ENCODE measurements around the gene YIPF5.

YIPF5 gene

GRCh38 chr5:144122641-144123040 is 47.8 kb downstream of the YIPF5 start:
- no peak overlapping the region for H2AK5ac ChIP-seq (ENCODE audit: low read length)
- no peak overlapping the region for H3K14ac ChIP-seq (ENCODE audit: low read length)
- H3K9me3 ChIP-seq (ENCODE audit: insufficient read depth, low read depth, low read length) = no peaks in the 10 kb centered on the region
- no peaks in the 10 kb centered on the region for H3K79me2 ChIP-seq (ENCODE audit: control insufficient read depth, insufficient read depth, low read length, poor library complexity)
- no peak overlapping the region for H2BK120ac ChIP-seq (ENCODE audit: insufficient read depth, low read length, poor library complexity)
- no peak overlapping the region for H3K4ac ChIP-seq (ENCODE audit: low read depth, low read length)
- no peak overlapping the region for H3K9ac ChIP-seq (ENCODE audit: low read length)
- no peaks in the 10 kb centered on the region for H3K27me3 ChIP-seq (ENCODE audit: insufficient read depth, low read length)
- no peak overlapping the region for H3K27ac ChIP-seq (ENCODE audit: low read depth, low read length)
- H3K18ac ChIP-seq (ENCODE audit: low read length) = no peak overlapping the region
- no peaks in the 10 kb centered on the region for H3K79me1 ChIP-seq (ENCODE audit: low read length)
- no peak overlapping the region for H2AFZ ChIP-seq (ENCODE audit: insufficient read depth, low read length, poor library complexity)
- no peak overlapping the region for H3K4me2 ChIP-seq (ENCODE audit: low read length)
- no peaks in the 10 kb centered on the region for H3K36me3 ChIP-seq (ENCODE audit: control insufficient read depth in 1 of 2, insufficient read depth in 2 of 2, low read length in 2 of 2)
- no peak for DNase-seq
- H3K4me1 ChIP-seq (ENCODE audit: control insufficient read depth in 1 of 2, insufficient read depth in 2 of 2, low read length in 2 of 2) = no peaks in the 10 kb centered on the region
- H2BK12ac ChIP-seq (ENCODE audit: low read length) = no peak overlapping the region
- H2BK5ac ChIP-seq (ENCODE audit: low read depth, low read length, poor library complexity) = no peak overlapping the region
- no peak overlapping the region for H4K91ac ChIP-seq (ENCODE audit: low read depth, low read length)
- no peak overlapping the region for H4K8ac ChIP-seq (ENCODE audit: low read depth, low read length)
- no peak overlapping the region for H3K4me3 ChIP-seq (ENCODE audit: low read depth, low read length)
- H4K12ac ChIP-seq (ENCODE audit: low read depth, low read length) = no peak overlapping the region
- no peak overlapping the region for H3K23ac ChIP-seq (ENCODE audit: low read length)
- no CpG with 5 or more reads among the region's 3 CpGs for WGBS (ENCODE audit: extremely low coverage, insufficient coverage, insufficient read length)

DNA sequence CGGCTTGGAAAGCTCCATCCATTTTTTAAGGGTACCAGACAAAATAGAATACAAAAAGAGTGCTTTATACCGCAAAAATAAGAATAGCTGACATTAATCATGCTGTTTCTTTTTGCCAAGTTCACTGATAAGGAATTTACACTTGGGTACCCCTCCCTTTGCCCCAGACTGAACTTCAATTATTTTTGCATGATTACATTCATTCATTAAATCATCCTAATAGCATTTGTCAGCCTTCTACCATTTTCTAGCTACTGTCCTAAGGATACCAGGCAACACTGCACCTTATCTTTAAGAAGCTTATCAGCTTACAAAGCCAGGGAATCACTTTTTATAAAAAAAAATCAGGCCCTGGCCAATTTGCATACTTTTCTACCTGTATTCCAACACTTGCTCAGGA is 48.4 kb downstream of the YIPF5 start:
- no peak for DNase-seq
- Histone ChIP-seq H3K9me3 (ENCODE audit: insufficient read depth, low read depth, low read length) (no peaks in the 10 kb centered on the region), H3K36me3 (ENCODE audit: control insufficient read depth in 1 of 2, insufficient read depth in 2 of 2, low read length in 2 of 2) (no peaks in the 10 kb centered on the region), H3K27ac (ENCODE audit: low read depth, low read length) (no peak overlapping the region), H2BK120ac (ENCODE audit: insufficient read depth, low read length, poor library complexity) (no peak overlapping the region), H3K4me2 (ENCODE audit: low read length) (no peak overlapping the region), H3K9ac (ENCODE audit: low read length) (no peak overlapping the region), H3K14ac (ENCODE audit: low read length) (no peak overlapping the region), H2AFZ (ENCODE audit: insufficient read depth, low read length, poor library complexity) (no peak overlapping the region), H4K91ac (ENCODE audit: low read depth, low read length) (no peak overlapping the region), H2BK12ac (ENCODE audit: low read length) (no peak overlapping the region), H3K4ac (ENCODE audit: low read depth, low read length) (no peak overlapping the region), H3K79me2 (ENCODE audit: control insufficient read depth, insufficient read depth, low read length, poor library complexity) (no peaks in the 10 kb centered on the region), H2BK5ac (ENCODE audit: low read depth, low read length, poor library complexity) (no peak overlapping the region), H3K27me3 (ENCODE audit: insufficient read depth, low read length) (no peaks in the 10 kb centered on the region), H4K12ac (ENCODE audit: low read depth, low read length) (no peak overlapping the region), H4K8ac (ENCODE audit: low read depth, low read length) (no peak overlapping the region), H2AK5ac (ENCODE audit: low read length) (no peak overlapping the region), H3K4me1 (ENCODE audit: control insufficient read depth in 1 of 2, insufficient read depth in 2 of 2, low read length in 2 of 2) (no peaks in the 10 kb centered on the region), H3K4me3 (ENCODE audit: low read depth, low read length) (no peak overlapping the region), H3K79me1 (ENCODE audit: low read length) (no peaks in the 10 kb centered on the region), H3K23ac (ENCODE audit: low read length) (no peak overlapping the region), H3K18ac (ENCODE audit: low read length) (no peak overlapping the region)
- no CpG with 5 or more reads among the region's 2 CpGs for WGBS (ENCODE audit: extremely low coverage, insufficient coverage, insufficient read length)

- no peaks in the 10 kb centered on the region for H3K79me1 ChIP-seq (ENCODE audit: low read length)
- H3K79me2 ChIP-seq (ENCODE audit: control insufficient read depth, insufficient read depth, low read length, poor library complexity) = no peaks in the 10 kb centered on the region
- no peak overlapping the region for H3K27ac ChIP-seq (ENCODE audit: low read depth, low read length)
- no peak overlapping the region for H2BK120ac ChIP-seq (ENCODE audit: insufficient read depth, low read length, poor library complexity)
- no peak overlapping the region for H3K4me2 ChIP-seq (ENCODE audit: low read length)
- H3K18ac ChIP-seq (ENCODE audit: low read length) = no peak overlapping the region
- H3K9ac ChIP-seq (ENCODE audit: low read length) = no peak overlapping the region
- no CpG with 5 or more reads among the region's 1 CpG for WGBS (ENCODE audit: extremely low coverage, insufficient coverage, insufficient read length)
- H3K27me3 ChIP-seq (ENCODE audit: insufficient read depth, low read length) = no peaks in the 10 kb centered on the region
- no peak overlapping the region for H3K14ac ChIP-seq (ENCODE audit: low read length)
- no peaks in the 10 kb centered on the region for H3K9me3 ChIP-seq (ENCODE audit: insufficient read depth, low read depth, low read length)
- no peak overlapping the region for H2AFZ ChIP-seq (ENCODE audit: insufficient read depth, low read length, poor library complexity)
- H3K4me1 ChIP-seq (ENCODE audit: control insufficient read depth in 1 of 2, insufficient read depth in 2 of 2, low read length in 2 of 2) = no peaks in the 10 kb centered on the region
- H4K91ac ChIP-seq (ENCODE audit: low read depth, low read length) = no peak overlapping the region
- no peak overlapping the region for H3K23ac ChIP-seq (ENCODE audit: low read length)
- H4K12ac ChIP-seq (ENCODE audit: low read depth, low read length) = no peak overlapping the region
- DNase-seq = no peak
- no peak overlapping the region for H2BK5ac ChIP-seq (ENCODE audit: low read depth, low read length, poor library complexity)
- H3K4ac ChIP-seq (ENCODE audit: low read depth, low read length) = no peak overlapping the region
- no peak overlapping the region for H2BK12ac ChIP-seq (ENCODE audit: low read length)
- no peak overlapping the region for H3K4me3 ChIP-seq (ENCODE audit: low read depth, low read length)
- H3K36me3 ChIP-seq (ENCODE audit: control insufficient read depth in 1 of 2, insufficient read depth in 2 of 2, low read length in 2 of 2) = no peaks in the 10 kb centered on the region
- no peak overlapping the region for H4K8ac ChIP-seq (ENCODE audit: low read depth, low read length)
- no peak overlapping the region for H2AK5ac ChIP-seq (ENCODE audit: low read length)
Measured at GRCh38 chr5:144121577-144121976, 48.9 kb downstream of the YIPF5 start.

- Histone ChIP-seq H2BK12ac (ENCODE audit: low read length) (no peak overlapping the region), H3K27ac (ENCODE audit: low read depth, low read length) (no peak overlapping the region), H3K79me2 (ENCODE audit: control insufficient read depth, insufficient read depth, low read length, poor library complexity) (no peaks in the 10 kb centered on the region), H3K4me2 (ENCODE audit: low read length) (no peak overlapping the region), H3K9ac (ENCODE audit: low read length) (no peak overlapping the region), H3K4me1 (ENCODE audit: control insufficient read depth in 1 of 2, insufficient read depth in 2 of 2, low read length in 2 of 2) (no peaks in the 10 kb centered on the region), H3K79me1 (ENCODE audit: low read length) (no peaks in the 10 kb centered on the region), H2AK5ac (ENCODE audit: low read length) (no peak overlapping the region), H3K14ac (ENCODE audit: low read length) (no peak overlapping the region), H3K9me3 (ENCODE audit: insufficient read depth, low read depth, low read length) (no peaks in the 10 kb centered on the region), H3K27me3 (ENCODE audit: insufficient read depth, low read length) (no peaks in the 10 kb centered on the region), H3K18ac (ENCODE audit: low read length) (no peak overlapping the region), H3K4me3 (ENCODE audit: low read depth, low read length) (no peak overlapping the region), H4K12ac (ENCODE audit: low read depth, low read length) (no peak overlapping the region), H3K36me3 (ENCODE audit: control insufficient read depth in 1 of 2, insufficient read depth in 2 of 2, low read length in 2 of 2) (no peaks in the 10 kb centered on the region), H3K4ac (ENCODE audit: low read depth, low read length) (no peak overlapping the region), H4K91ac (ENCODE audit: low read depth, low read length) (no peak overlapping the region), H2BK5ac (ENCODE audit: low read depth, low read length, poor library complexity) (no peak overlapping the region), H3K23ac (ENCODE audit: low read length) (no peak overlapping the region), H4K8ac (ENCODE audit: low read depth, low read length) (no peak overlapping the region), H2AFZ (ENCODE audit: insufficient read depth, low read length, poor library complexity) (no peak overlapping the region), H2BK120ac (ENCODE audit: insufficient read depth, low read length, poor library complexity) (no peak overlapping the region)
- WGBS (ENCODE audit: extremely low coverage, insufficient coverage, insufficient read length) = no CpG with 5 or more reads among the region's 2 CpGs
- DNase-seq = no peak
Measured at GRCh38 chr5:144120661-144121180, 49.7 kb downstream of the YIPF5 start.

Measured in trophoblast cell (in vitro differentiated cells and primary cell).